IMR-90 (cell line): ENCODE results near the gene CCNL2.

Experiments
- BHLHE40 ChIP-seq: fragments of 150-350 bp; IDR thresholded peaks from 2 replicates; pipeline ENCODE4 v1.6.1; 2016; ENCODE audit warnings: mild to moderate bottlenecking, low read depth, low read length
- CEBPB ChIP-seq: IDR thresholded peaks from 2 replicates; pipeline ENCODE4 v1.6.1; 2012; ENCODE audit warnings: low read depth, low read length, improper control_type of control experiment
- CHD1 ChIP-seq: IDR thresholded peaks from 2 replicates; pipeline ENCODE4 v1.6.1; 2012; ENCODE audit warnings: low read depth, low read length, improper control_type of control experiment
- FOS ChIP-seq: fragments of 150-350 bp; IDR thresholded peaks from 2 replicates; pipeline ENCODE4 v1.6.1; 2016; ENCODE audit warnings: low read depth, low read length
- MXI1 ChIP-seq: IDR thresholded peaks from 2 replicates; pipeline ENCODE4 v1.6.1; 2012; ENCODE audit warnings: low read depth, mild to moderate bottlenecking, low read length, moderate library complexity, borderline replicate concordance
- POLR2A ChIP-seq: IDR thresholded peaks from 2 replicates; pipeline ENCODE4 v1.6.1; 2012; ENCODE audit warnings: mild to moderate bottlenecking, low read depth, low read length
- RCOR1 ChIP-seq: IDR thresholded peaks from 2 replicates; pipeline ENCODE4 v1.6.1; 2012; ENCODE audit warnings: mild to moderate bottlenecking, low read length, improper control_type of control experiment; ENCODE audit not compliant: insufficient replicate concordance
- RFX5 ChIP-seq: IDR thresholded peaks from 2 replicates; pipeline ENCODE4 v1.8.0; 2012; ENCODE audit warnings: low read depth, mild to moderate bottlenecking, low read length, moderate library complexity
- SMC3 ChIP-seq: fragments of 150-350 bp; IDR thresholded peaks from 2 replicates; pipeline ENCODE4 v1.6.1; 2016; ENCODE audit warnings: low read depth, mild to moderate bottlenecking, antibody characterized with exemption, low read length, moderate library complexity
- TF ChIP-seq, protein P1 (sequence below): conservative IDR thresholded peaks from 2 replicates; pipeline ENCODE4 v1.5.1; 2012; ENCODE audit warnings: mild to moderate bottlenecking, low read depth, low read length, improper control_type of control experiment
- TF ChIP-seq, protein P2 (sequence below): fragments of 150-350 bp; IDR thresholded peaks from 2 replicates; pipeline ENCODE4 v1.6.1; 2016; ENCODE audit warnings: low read depth, mild to moderate bottlenecking, low read length, moderate library complexity, borderline replicate concordance
- TF ChIP-seq, protein P3 (sequence below): fragments of 150-350 bp; IDR thresholded peaks from 2 replicates; pipeline ENCODE4 v1.6.1; 2017; ENCODE audit warnings: mild to moderate bottlenecking, antibody characterized with exemption, low read length, low read depth

DNA sequence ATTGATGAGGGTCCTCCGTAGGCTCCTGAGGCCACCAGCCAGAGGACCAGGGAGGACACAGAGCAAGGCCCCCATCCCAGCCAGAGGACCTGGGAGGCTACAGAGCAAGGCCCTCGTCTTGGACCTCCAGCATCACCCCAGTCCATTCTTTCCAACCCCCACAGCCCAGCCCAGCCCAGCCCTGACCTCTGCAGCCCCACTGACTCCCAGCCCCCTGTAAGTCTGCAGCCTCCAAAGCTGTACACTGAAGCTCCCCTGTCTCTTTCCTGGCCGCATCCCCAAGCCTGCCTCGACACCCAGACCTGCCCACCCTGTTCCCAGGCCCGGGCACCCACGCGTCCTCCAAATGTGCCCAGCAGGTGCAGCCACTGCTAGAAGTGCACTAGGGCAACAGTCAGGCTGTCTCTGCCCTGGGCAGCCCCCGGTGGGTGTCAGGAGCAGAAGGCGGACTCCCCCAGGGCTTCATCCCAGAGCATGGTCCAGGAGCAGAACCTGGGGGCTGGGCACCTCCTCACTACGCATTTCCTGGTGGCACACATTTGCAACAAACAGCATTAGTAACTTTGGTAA is 52.0 kb downstream of the CCNL2 start:
- TF ChIP-seq, protein P1, sequence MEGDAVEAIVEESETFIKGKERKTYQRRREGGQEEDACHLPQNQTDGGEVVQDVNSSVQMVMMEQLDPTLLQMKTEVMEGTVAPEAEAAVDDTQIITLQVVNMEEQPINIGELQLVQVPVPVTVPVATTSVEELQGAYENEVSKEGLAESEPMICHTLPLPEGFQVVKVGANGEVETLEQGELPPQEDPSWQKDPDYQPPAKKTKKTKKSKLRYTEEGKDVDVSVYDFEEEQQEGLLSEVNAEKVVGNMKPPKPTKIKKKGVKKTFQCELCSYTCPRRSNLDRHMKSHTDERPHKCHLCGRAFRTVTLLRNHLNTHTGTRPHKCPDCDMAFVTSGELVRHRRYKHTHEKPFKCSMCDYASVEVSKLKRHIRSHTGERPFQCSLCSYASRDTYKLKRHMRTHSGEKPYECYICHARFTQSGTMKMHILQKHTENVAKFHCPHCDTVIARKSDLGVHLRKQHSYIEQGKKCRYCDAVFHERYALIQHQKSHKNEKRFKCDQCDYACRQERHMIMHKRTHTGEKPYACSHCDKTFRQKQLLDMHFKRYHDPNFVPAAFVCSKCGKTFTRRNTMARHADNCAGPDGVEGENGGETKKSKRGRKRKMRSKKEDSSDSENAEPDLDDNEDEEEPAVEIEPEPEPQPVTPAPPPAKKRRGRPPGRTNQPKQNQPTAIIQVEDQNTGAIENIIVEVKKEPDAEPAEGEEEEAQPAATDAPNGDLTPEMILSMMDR, result no peak
- TF ChIP-seq CEBPB, result no peak
- no peak for TF ChIP-seq FOS
- no peak for TF ChIP-seq SMC3
- no peak for TF ChIP-seq POLR2A
- TF ChIP-seq RCOR1, result no peak
- TF ChIP-seq, protein P2, sequence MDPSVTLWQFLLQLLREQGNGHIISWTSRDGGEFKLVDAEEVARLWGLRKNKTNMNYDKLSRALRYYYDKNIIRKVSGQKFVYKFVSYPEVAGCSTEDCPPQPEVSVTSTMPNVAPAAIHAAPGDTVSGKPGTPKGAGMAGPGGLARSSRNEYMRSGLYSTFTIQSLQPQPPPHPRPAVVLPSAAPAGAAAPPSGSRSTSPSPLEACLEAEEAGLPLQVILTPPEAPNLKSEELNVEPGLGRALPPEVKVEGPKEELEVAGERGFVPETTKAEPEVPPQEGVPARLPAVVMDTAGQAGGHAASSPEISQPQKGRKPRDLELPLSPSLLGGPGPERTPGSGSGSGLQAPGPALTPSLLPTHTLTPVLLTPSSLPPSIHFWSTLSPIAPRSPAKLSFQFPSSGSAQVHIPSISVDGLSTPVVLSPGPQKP, result no peak
- no peak for TF ChIP-seq BHLHE40
- TF ChIP-seq, protein P3, sequence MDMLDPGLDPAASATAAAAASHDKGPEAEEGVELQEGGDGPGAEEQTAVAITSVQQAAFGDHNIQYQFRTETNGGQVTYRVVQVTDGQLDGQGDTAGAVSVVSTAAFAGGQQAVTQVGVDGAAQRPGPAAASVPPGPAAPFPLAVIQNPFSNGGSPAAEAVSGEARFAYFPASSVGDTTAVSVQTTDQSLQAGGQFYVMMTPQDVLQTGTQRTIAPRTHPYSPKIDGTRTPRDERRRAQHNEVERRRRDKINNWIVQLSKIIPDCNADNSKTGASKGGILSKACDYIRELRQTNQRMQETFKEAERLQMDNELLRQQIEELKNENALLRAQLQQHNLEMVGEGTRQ, result no peak
- no peak for TF ChIP-seq MXI1
- TF ChIP-seq RFX5, result no peak
- no peak for TF ChIP-seq CHD1
